GM20431 (cell line): ENCODE results near the gene ZNF648.
"Not testable (repeated sequence)": the region's sequence is repeated elsewhere in the genome, so short reads cannot be mapped to it uniquely, and the experiment has no call there.

Experiments used
- in situ Hi-C: fragments of 300-500 bp; cut with MseI, MboI; formaldehyde crosslinking; loops from one replicate; pipeline ENCODE4 v1.15.0; 2020; ENCODE audit warnings: low sequenced_read_pairs; ENCODE audit not compliant: unreplicated experiment

ZNF648 gene

GRCh38 chr1:182046763-182047162 lies 14.7 kb downstream of the ZNF648 start:
- in situ Hi-C loops, result no loop called here

- in situ Hi-C loops, result not testable (repeated sequence)
Observed at GRCh38 chr1:182045481-182045880, 16.0 kb downstream of the ZNF648 start.

- in situ Hi-C loops, result no loop called here
Observed at GRCh38 chr1:182041615-182042014, 19.9 kb downstream of the ZNF648 start.

- in situ Hi-C loops, result no loop called here
Observed at GRCh38 chr1:182038220-182038619, 23.3 kb downstream of the ZNF648 start.

GRCh38 chr1:182035097-182035770 lies 26.3 kb downstream of the ZNF648 start:
- in situ Hi-C loops, result no loop called here

- in situ Hi-C loops, result no loop called here
Observed at GRCh38 chr1:182032251-182032650, 29.3 kb downstream of the ZNF648 start.

GRCh38 chr1:182029379-182030331 lies 31.9 kb downstream of the ZNF648 start:
- in situ Hi-C loops, result no loop called here

- in situ Hi-C loops, result no loop called here
Observed at GRCh38 chr1:182029002-182029378, 32.5 kb downstream of the ZNF648 start.

- in situ Hi-C loops, result no loop called here
Observed at GRCh38 chr1:182015360-182015759, 46.2 kb downstream of the ZNF648 start.

GRCh38 chr1:182010800-182011370 lies 50.6 kb downstream of the ZNF648 start:
- in situ Hi-C loops, result not testable (repeated sequence)

- in situ Hi-C loops, result not testable (repeated sequence)
Observed at GRCh38 chr1:182005398-182005797, 56.1 kb downstream of the ZNF648 start.

- in situ Hi-C loops, result no loop called here
Observed at GRCh38 chr1:182004601-182005000, 56.9 kb downstream of the ZNF648 start.
